Measurements from ENCODE around the gene PSTPIP2.

DNA sequence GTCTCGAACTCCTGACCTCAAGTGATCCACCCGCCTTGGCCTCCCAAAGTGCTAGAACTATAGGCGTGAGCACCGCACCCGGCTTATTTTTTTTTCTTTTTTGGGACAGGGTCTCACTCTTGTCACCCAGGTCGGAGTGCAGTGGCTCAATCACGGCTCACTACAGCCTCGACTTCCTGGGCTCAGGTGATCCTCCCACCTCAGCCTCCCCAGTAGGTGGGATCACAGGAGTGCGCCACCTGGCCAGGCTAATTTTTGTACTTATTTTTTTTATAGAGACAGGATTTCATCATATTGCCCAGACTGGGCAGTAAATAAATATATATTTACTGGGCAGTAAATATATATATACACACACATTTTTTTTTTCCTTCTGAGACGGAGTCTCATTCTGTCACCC, 23.5 kb upstream of the PSTPIP2 start:
- TF ChIP-seq, protein P1, sequence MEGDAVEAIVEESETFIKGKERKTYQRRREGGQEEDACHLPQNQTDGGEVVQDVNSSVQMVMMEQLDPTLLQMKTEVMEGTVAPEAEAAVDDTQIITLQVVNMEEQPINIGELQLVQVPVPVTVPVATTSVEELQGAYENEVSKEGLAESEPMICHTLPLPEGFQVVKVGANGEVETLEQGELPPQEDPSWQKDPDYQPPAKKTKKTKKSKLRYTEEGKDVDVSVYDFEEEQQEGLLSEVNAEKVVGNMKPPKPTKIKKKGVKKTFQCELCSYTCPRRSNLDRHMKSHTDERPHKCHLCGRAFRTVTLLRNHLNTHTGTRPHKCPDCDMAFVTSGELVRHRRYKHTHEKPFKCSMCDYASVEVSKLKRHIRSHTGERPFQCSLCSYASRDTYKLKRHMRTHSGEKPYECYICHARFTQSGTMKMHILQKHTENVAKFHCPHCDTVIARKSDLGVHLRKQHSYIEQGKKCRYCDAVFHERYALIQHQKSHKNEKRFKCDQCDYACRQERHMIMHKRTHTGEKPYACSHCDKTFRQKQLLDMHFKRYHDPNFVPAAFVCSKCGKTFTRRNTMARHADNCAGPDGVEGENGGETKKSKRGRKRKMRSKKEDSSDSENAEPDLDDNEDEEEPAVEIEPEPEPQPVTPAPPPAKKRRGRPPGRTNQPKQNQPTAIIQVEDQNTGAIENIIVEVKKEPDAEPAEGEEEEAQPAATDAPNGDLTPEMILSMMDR (IDR thresholded peaks at IDR 0.05) = no peak
- TF ChIP-seq EZH2 (IDR thresholded peaks at IDR 0.05) = no peak
